Ovary (tissue), 9 donors: Measurements from ENCODE around the gene RSPH1. TPM values are rescaled to one million over a fixed set of nuclear protein-coding genes. Genes with fewer than 3 reads are reported as not detected.

Experiments
- DNase-seq, 5 donors: peaks; one replicate each; pipeline ENCODE4 v3.0.0-alpha.2; 2019 to 2020
- H3K27ac ChIP-seq, 2 donors: fragments of 200-600 bp; one replicate each; pipeline versions ENCODE4 v1.5.1 to v1.8.0; 2019 to 2022
- H3K27me3 ChIP-seq: fragments of 200-600 bp; one replicate; pipeline ENCODE4 v1.8.0; 2022
- H3K36me3 ChIP-seq: fragments of 200-600 bp; sonication (generic); one replicate; pipeline ENCODE4 v1.5.1; 2019
- H3K4me1 ChIP-seq: one replicate; pipeline ENCODE4 v1.8.1; 2013; ENCODE audit warnings: mild to moderate bottlenecking, moderate library complexity; ENCODE audit not compliant: insufficient read depth
- H3K4me3 ChIP-seq: fragments of 200-600 bp; sonication (generic); one replicate; pipeline ENCODE4 v1.5.1; 2017
- H3K9me3 ChIP-seq, 2 donors: fragments of 200-600 bp in 1 of 2; sonication (generic) in 1 of 2; one replicate each; pipeline versions ENCODE4 v1.5.1 to v1.8.1; 2013 to 2019; ENCODE audit warnings: mild to moderate bottlenecking in 1 of 2, moderate library complexity in 1 of 2
- CTCF ChIP-seq, 3 donors: fragments of 450-650 bp in 2 of 3; fragments of 200-600 bp in 1 of 3; IDR thresholded peaks; one replicate each; pipeline versions ENCODE4 v1.5.1 to v1.8.0; 2016 to 2022; ENCODE audit warnings: antibody characterized with exemption in 3 of 3, mild to moderate bottlenecking in 1 of 3
- EP300 ChIP-seq: sonication (generic); formaldehyde crosslinking; IDR thresholded peaks from one replicate; pipeline ENCODE4 v1.6.1; 2017; ENCODE audit warnings: antibody characterized with exemption
- POLR2A ChIP-seq: fragments of 450-650 bp; IDR thresholded peaks from one replicate; pipeline ENCODE4 v1.6.1; 2017; ENCODE audit warnings: antibody characterized with exemption, mild to moderate bottlenecking, moderate library complexity
- WGBS, 3 donors: extraction: QIAGEN DNeasy Blood & Tissue Kit in 1 of 3; methylation state at CpG; one replicate each; pipeline versions ENCODE4 v1.1.5 to v1.1.7; 2013 to 2017; 5-methylcytosine and 5-hydroxymethylcytosine counted together
- intact Hi-C, 4 donors: fragments of 100-400 bp; cut with DNase I; formaldehyde crosslinking; loops; one replicate each; pipeline versions ENCODE4 v1.11.0 to v1.15.1; 2022 to 2023
- polyA plus RNA-seq, 2 donors: library from polyadenylated mRNA; stranded (reverse); fragments of 200-250 nt in 1 of 2; fragments of 350-450 nt in 1 of 2; fragmentation: Illumina TruSeq in 1 of 2; extraction: RNeasy Lipid Tissue Mini Kit (QIAGEN cat#74804) in 1 of 2; gene quantifications; one replicate each; pipeline ENCODE4 v1.2.3, GENCODE V29; 2013 to 2014
- total RNA-seq, 7 donors: library from RNA; depleted of rRNA in 2 of 7; stranded (reverse); fragments of >200 nt in 2 of 7; fragmentation: NEBNext Ultra II Directional in 3 of 7; extraction: Animal tissue kit (Norgen Biotek cat#: 25700) in 3 of 7; gene quantifications; one replicate each; pipeline versions ENCODE4 v1.1.0 to v1.2.4, GENCODE V29; 2016 to 2023
- donor health status: DM: no; HTN: no; CAD: no; lungs with moderate emphysema.
- donor health status: DM: no; HTN: no; CAD: no.
- donor health status: Bipolar disorder and iron deficiency.
- donor health status: DM: yes; HTN: yes; CAD: no.
- donor health status: DM: no; HTN: no; CAD: no.
- donor health status: DM: yes; HTN: yes; CAD: no.

Gene RSPH1
- total and polyA plus RNA-seq, 9 donors, result 0.76 to 37.5 (median 2.5) TPM

DNA sequence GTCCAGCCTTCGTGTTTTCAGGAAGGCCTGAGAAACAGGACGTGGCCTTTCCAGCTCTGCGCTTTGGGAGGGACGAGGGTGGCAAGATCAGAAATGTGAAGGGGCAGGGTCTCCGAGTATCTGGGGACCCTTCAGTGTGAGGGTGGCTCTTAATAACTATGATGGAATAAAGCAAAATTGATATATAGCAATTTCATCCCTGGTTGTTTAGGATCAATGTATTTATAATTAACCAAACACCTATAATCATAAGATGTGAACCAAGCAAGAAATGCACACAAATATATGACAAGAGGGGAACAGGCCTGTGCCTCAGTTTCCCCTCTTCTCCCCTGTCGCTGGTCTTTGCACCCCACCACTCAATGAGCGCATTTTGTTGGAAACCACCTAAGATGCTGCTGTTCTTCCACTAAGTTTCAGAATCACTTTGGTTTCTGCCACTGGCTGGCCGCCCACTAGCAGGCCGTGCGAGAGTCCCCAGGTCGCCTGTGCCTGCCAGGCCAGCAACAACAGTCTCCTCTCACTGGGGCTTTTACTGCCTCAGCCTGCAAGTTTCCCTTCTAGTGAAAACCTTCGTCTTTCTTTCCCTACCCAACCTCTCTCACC is 55.7 kb downstream of the RSPH1 start:
- Histone ChIP-seq H3K36me3 (no peaks in the 10 kb centered on the region), H3K4me3 (no peak overlapping the region), H3K27me3 (no peaks in the 10 kb centered on the region), H3K9me3 (no peaks in the 10 kb centered on the region), H3K27ac (no peak overlapping the region), H3K4me1 (no peaks in the 10 kb centered on the region)
- intact Hi-C loops, result no loop called here
- no peak for DNase-seq
- TF ChIP-seq POLR2A (no peak), CTCF (IDR thresholded peaks at IDR 0.05) (no peak), EP300 (no peak)
- 70 to 78% (median 75%) methylated on average over 12 of the region's 12 CpGs for WGBS, 3 donors

- no peak for TF ChIP-seq EP300
- H3K27ac ChIP-seq, result no peak overlapping the region
- no peaks in the 10 kb centered on the region for H3K4me1 ChIP-seq
- no peak overlapping the region for H3K4me3 ChIP-seq
- H3K36me3 ChIP-seq, result no peaks in the 10 kb centered on the region
- no peak for DNase-seq
- no peaks in the 10 kb centered on the region for H3K27me3 ChIP-seq
- intact Hi-C loops, result no loop called here
- no peaks in the 10 kb centered on the region for H3K9me3 ChIP-seq
- WGBS, 3 donors, result 75 to 77% (median 75%) methylated on average over 17 of the region's 17 CpGs
Measured at GRCh38 chr21:42439284-42440186, 56.5 kb downstream of the RSPH1 start.

DNA sequence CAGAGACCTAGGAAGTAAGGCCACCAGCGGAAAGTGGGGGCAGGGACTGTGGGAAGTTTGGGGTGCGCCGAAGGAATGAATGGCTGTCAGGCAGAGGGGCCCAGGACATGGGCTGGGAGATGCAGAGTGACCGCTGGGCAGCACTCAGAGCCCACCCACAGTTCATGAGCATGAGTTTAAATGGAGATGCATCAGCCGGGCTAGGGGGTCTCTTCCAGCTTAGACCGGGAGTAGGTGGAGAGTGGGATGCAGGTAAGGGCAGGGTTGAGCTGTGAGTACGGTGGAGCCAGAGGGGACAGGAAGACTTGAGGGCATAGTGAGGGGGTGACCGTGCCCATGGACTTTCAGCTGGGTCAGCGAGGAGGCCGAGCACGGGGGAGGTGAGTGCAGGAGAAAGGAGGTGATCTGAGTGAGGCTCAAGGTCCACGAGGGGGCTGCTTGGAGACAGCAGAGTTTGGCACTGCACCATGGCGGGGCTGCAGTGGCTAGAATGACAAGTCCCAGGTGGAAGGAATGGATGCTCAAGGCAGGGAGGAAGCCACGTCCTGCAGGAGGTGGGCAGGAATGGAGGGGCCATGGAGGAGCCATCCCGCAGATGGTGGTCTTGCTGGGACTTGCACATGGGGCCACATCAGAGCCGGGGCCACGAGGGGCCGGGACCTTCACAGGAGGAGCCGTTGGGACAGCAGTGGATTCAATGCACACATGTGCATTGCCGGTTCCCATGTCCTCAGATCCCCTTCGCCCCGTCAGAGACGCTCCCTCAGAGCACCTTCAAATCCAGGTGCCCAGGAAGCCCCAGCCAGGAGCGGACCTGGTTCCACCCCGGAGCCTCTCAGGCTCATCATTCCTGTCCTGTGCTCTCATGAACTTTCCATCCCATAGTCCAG is 57.5 kb downstream of the RSPH1 start:
- TF ChIP-seq CTCF (IDR thresholded peaks at IDR 0.05) (no peak), EP300 (no peak), POLR2A (no peak)
- H3K36me3 ChIP-seq, result no peaks in the 10 kb centered on the region
- H3K9me3 ChIP-seq, result no peaks in the 10 kb centered on the region
- intact Hi-C loops, result no loop called here
- no peak overlapping the region for H3K27ac ChIP-seq
- H3K4me1 ChIP-seq, result no peaks in the 10 kb centered on the region
- H3K27me3 ChIP-seq, result no peaks in the 10 kb centered on the region
- 75 to 91% (median 89%) methylated on average over 25 of the region's 25 CpGs for WGBS, 3 donors
- no peak for DNase-seq
- no peak overlapping the region for H3K4me3 ChIP-seq

GRCh38 chr21:42437786-42438185 is 58.2 kb downstream of the RSPH1 start:
- H3K36me3 ChIP-seq, result no peaks in the 10 kb centered on the region
- no peaks in the 10 kb centered on the region for H3K4me1 ChIP-seq
- intact Hi-C loops, result no loop called here
- H3K9me3 ChIP-seq, result no peaks in the 10 kb centered on the region
- no peaks in the 10 kb centered on the region for H3K27me3 ChIP-seq
- H3K27ac ChIP-seq, result no peak overlapping the region
- 30 to 41% (median 36%) methylated on average over 8 of the region's 8 CpGs for WGBS, 3 donors
- TF ChIP-seq EP300 (no peak), CTCF (IDR thresholded peaks at IDR 0.05) (no peak), POLR2A (no peak)
- DNase-seq, result no peak
- H3K4me3 ChIP-seq, result no peak overlapping the region
